ENCODE results near the gene ZBED1. TPM values are rescaled to one million over a fixed set of nuclear protein-coding genes. Genes with fewer than 3 reads are reported as not detected.

The ZBED1 gene
- total RNA-seq, 4 donors from 2014 or later: 28.3 to 46.5 (median 34.2) TPM

DNA sequence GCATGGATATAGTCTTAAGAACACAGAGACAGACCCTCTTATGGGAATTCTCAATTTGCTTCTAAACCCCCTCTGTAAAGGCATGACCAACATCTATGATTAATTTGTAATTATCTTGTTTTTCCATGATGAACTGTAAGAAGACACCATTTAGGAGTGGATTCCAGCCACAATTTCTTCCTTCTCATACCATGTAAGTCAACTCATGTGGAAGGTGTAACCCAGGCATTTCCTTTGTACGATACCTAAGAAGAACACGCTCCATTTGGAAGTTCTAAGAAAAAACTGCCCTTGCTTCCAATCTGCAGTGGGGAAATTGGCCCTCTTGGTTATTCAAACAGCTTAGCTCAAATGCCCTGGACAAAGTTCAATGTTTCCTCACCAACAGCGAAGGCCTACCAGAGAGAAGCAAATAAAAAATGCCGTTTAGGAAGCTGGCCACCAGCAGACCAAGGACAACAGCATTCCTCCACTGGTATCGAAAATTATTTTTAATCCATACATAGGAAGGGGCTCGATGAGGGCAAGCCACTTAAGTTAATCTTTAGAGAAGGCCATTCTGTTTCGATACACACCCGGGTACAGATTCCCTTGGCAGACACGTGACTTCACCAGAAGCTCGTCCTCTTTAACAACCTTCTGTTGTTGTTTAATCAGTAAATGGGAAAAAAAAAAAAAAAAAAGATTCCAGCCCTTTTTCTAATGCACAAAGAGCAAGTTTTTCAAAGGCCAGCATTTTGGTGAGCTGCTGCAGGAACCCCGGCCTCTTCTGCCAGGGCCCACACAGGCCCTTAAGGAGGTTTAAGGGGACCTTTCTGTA, 2.6 kb downstream of the ZBED1 start:
- DNase-seq (ENCODE audit: low spot score): no peak
- no peak for ATAC-seq (ENCODE audit: low FRiP score)
- no peak for TF ChIP-seq CTCF (IDR thresholded peaks at IDR 0.05)

GRCh38 chrX:2495595-2495994, 5.2 kb downstream of the ZBED1 start:
- no peak for ATAC-seq (ENCODE audit: low FRiP score)
- no peak for TF ChIP-seq CTCF (IDR thresholded peaks at IDR 0.05)
- no peak for DNase-seq (ENCODE audit: low spot score)

- ATAC-seq (ENCODE audit: low FRiP score): no peak
- DNase-seq (ENCODE audit: low spot score): no peak
- TF ChIP-seq CTCF (IDR thresholded peaks at IDR 0.05): no peak
Observed at GRCh38 chrX:2492531-2493218, 8.1 kb downstream of the ZBED1 start.

GRCh38 chrX:2490634-2491033, 10.1 kb downstream of the ZBED1 start:
- no peak for DNase-seq (ENCODE audit: low spot score)
- no peak for ATAC-seq (ENCODE audit: low FRiP score)

GRCh38 chrX:2489446-2490445, 11.0 kb downstream of the ZBED1 start:
- no peak for TF ChIP-seq CTCF (IDR thresholded peaks at IDR 0.05)
- DNase-seq (ENCODE audit: low spot score) (no peak), ATAC-seq (ENCODE audit: low FRiP score) (no peak)

More at GRCh38 chrX:2490634-2491033, 10.1 kb downstream of the ZBED1 start:
- TF ChIP-seq CTCF (IDR thresholded peaks at IDR 0.05): no peak

DNA sequence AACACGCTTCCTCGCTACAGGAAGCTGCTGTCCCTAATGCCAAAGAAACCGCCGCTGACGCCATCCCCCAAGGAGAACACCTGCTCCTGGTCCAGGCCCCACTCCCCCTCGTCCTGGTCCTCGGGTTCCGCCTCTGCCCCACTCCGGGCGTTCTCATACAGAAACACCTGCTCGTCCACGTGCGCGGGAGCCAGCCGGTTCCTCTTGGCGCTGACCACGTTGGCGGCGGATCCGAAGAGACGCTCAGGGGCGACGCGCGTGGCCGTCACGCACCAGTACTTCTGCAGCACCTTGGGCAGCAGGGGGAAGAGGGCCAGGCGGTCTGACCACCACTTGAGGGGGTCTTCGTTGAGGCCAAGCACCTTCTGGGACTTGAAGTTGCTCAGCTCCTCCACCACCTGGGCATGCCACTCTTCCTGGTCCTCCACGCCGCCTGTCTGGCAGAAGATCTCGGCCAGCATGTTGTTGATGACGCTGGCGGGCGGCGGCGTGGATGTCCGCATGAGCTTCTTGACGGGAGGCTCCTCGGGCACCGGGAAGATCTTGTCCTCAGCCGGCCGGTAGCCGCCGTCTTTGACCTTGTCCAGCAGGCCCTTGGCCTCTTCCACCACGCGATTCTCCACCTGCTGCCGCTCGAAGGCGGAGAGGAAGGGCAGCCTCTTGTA, 12.0 kb downstream of the ZBED1 start:
- ATAC-seq (ENCODE audit: low FRiP score): no peak
- TF ChIP-seq CTCF (IDR thresholded peaks at IDR 0.05): no peak
- DNase-seq (ENCODE audit: low spot score): no peak

All from omental fat pad (tissue), 4 donors.